K562 (cell line): Measurements from ENCODE around the gene HOXB13. TPM values are rescaled to one million over a fixed set of nuclear protein-coding genes. Genes with fewer than 3 reads are reported as not detected.

ENCODE experiments used
- MED1 ChIP-seq: sonication (generic); formaldehyde crosslinking; IDR thresholded peaks from 2 replicates; pipeline ENCODE4 v1.8.1; 2023; ENCODE audit warnings: missing genetic modification reagents, borderline replicate concordance
- RAD21 ChIP-seq, 2 experiments: fragments of 250-450 bp in 1 of 2; fragments of 450-650 bp in 1 of 2; sonication (Bioruptor Pico) in 1 of 2; formaldehyde crosslinking in 1 of 2; IDR thresholded peaks in 1 of 2; conservative IDR thresholded peaks in 1 of 2; 2 replicates each; pipeline versions ENCODE4 v1.4.0 to v1.8.0; 2020 to 2022; ENCODE audit warnings: mild to moderate bottlenecking in 2 of 2, moderate library complexity in 1 of 2
- SP1 ChIP-seq: sonication (generic); formaldehyde crosslinking; IDR thresholded peaks from 2 replicates; pipeline ENCODE4 v1.8.1; 2022; ENCODE audit warnings: mild to moderate bottlenecking, missing genetic modification reagents
- STAG1 ChIP-seq: sonication (generic); formaldehyde crosslinking; IDR thresholded peaks from 2 replicates; pipeline ENCODE4 v1.5.0; 2020; ENCODE audit warnings: missing genetic modification reagents, borderline replicate concordance
- TBP ChIP-seq: optimal IDR thresholded peaks from 2 replicates; pipeline ENCODE3; 2011; ENCODE audit warnings: low read depth, low read length, improper control_type of control experiment
- TRIM24 ChIP-seq, 2 experiments: fragments of 450-650 bp; IDR thresholded peaks; 2 replicates each; pipeline ENCODE4 v1.6.1; 2016
- WHSC1 ChIP-seq: IDR thresholded peaks from one replicate; pipeline ENCODE4 v1.6.1; 2012; ENCODE audit warnings: low read length, control low read depth, inconsistent platforms
- ZEB2 ChIP-seq: fragments of 450-650 bp; IDR thresholded peaks from 2 replicates; pipeline ENCODE4 v1.6.1; 2016
- ZKSCAN3 ChIP-seq: fragments of 250-450 bp; sonication (Bioruptor Pico); IDR thresholded peaks from 2 replicates; pipeline ENCODE4 v1.4.0; 2020
- polyA plus RNA-seq, 8 experiments: library from polyadenylated mRNA; depleted of rRNA in 4 of 8; stranded (reverse) in 5 of 8; unstranded in 3 of 8; fragments of >200 nt; fragmentation: Nextera tagmentation in 2 of 8; fragmentation: Illumina TruSeq in 1 of 8; extraction: Ambion mirVana in 2 of 8; extraction: Trizol in 1 of 8; gene quantifications; 2 replicates each; pipeline versions ENCODE4 v1.2.1 to v1.2.3, GENCODE V29; 2011 to 2014; ENCODE audit warnings: inconsistent platforms in 1 of 8, missing spikeins in 1 of 8
- total RNA-seq, 7 experiments: library from RNA; depleted of rRNA in 6 of 7; stranded (reverse); fragments of >200 nt in 6 of 7; fragmentation: Illumina TruSeq in 2 of 7; extraction: Trizol in 2 of 7; gene quantifications; 2 replicates each; pipeline versions ENCODE4 v1.2.1 to v1.2.3, GENCODE V29; 2011 to 2021; ENCODE audit warnings: low replicate concordance in 1 of 7
- TF ChIP-seq, protein P1 (sequence below), 3 experiments: IDR thresholded peaks in 2 of 3; conservative IDR thresholded peaks in 1 of 3; 2 replicates each; pipeline ENCODE4 v1.5.1; 2011 to 2012; ENCODE audit warnings: low read length in 3 of 3, mild to moderate bottlenecking in 3 of 3, control low read depth in 2 of 3, improper control_type of control experiment in 1 of 3, inconsistent platforms in 1 of 3, low read depth in 1 of 3, mixed read lengths in 1 of 3, moderate library complexity in 1 of 3; ENCODE audit not compliant: insufficient read depth in 2 of 3
- TF ChIP-seq, protein P2 (sequence below): fragments of 200-800 bp; sonication (Bioruptor generic); IDR thresholded peaks from 2 replicates; pipeline ENCODE4 v1.6.1; 2016; ENCODE audit warnings: missing genetic modification characterization, missing compliant biosample characterization
- TF ChIP-seq, protein P3 (sequence below): IDR thresholded peaks from 2 replicates; pipeline ENCODE4 v1.6.1; 2014; ENCODE audit warnings: antibody characterized with exemption
- TF ChIP-seq, protein P4 (sequence below): fragments of 450-650 bp; IDR thresholded peaks from 2 replicates; pipeline ENCODE4 v1.6.1; 2016; ENCODE audit warnings: antibody characterized with exemption
- TF ChIP-seq, protein P5 (sequence below): IDR thresholded peaks from 3 replicates; pipeline ENCODE4 v1.6.1; 2011; ENCODE audit warnings: borderline replicate concordance, mild to moderate bottlenecking; ENCODE audit not compliant: insufficient read length, insufficient read depth
- TF ChIP-seq, protein P6 (sequence below): sonication (generic); formaldehyde crosslinking; IDR thresholded peaks from 2 replicates; pipeline ENCODE4 v1.5.0; 2020; ENCODE audit warnings: missing genetic modification reagents

HOXB13 gene
- total and polyA plus RNA-seq, 9 of the 15 experiments (the other 6 are each of a cell fraction or from before 2014, with no cell fraction given): not detected

DNA sequence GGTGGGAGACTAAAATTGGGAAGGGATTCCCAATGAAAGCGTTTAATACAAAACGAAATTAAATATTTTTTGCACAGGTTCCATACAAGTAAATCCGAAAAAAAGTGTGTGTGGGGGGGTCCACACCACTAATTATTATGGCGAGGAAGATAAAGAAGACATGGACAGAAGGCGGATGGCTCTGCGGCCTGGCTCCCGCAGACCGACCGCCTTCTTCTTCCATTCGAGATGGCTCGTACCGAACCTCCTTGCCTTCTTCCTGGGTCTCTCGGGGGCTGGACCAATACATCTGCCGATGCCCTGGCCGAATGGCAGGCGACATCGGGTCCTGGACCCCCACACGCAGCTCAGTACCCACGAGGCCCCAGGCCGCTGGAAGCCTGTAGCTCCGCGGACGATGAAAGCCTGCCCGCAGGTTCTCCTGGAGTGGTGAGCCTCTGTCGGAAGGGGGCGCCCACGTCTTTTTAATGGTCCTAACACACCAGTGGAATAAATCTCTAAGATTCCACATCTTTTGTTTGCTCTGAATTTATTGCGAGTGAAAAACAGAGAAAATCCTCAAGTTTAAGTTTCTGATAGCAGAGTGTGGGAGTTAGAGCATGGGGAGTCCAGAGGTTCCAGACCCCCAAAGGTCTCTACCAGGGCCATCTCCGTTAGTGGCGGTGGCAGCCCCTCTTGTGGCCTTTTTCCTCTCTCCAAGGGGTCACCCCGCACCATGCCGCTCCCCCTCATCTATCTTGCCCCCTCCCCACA is 4.1 kb downstream of the HOXB13 start (continued):
- TF ChIP-seq, protein P1, sequence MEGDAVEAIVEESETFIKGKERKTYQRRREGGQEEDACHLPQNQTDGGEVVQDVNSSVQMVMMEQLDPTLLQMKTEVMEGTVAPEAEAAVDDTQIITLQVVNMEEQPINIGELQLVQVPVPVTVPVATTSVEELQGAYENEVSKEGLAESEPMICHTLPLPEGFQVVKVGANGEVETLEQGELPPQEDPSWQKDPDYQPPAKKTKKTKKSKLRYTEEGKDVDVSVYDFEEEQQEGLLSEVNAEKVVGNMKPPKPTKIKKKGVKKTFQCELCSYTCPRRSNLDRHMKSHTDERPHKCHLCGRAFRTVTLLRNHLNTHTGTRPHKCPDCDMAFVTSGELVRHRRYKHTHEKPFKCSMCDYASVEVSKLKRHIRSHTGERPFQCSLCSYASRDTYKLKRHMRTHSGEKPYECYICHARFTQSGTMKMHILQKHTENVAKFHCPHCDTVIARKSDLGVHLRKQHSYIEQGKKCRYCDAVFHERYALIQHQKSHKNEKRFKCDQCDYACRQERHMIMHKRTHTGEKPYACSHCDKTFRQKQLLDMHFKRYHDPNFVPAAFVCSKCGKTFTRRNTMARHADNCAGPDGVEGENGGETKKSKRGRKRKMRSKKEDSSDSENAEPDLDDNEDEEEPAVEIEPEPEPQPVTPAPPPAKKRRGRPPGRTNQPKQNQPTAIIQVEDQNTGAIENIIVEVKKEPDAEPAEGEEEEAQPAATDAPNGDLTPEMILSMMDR (IDR thresholded peaks at IDR 0.05 in 2 of 3, conservative IDR thresholded peaks at IDR 0.05 in 1 of 3; ENCODE audit: insufficient read depth in 2 of 3, low read depth in 1 of 3, low read length in 3 of 3): peak; percentile 79 to 84 (median 80)
- no peak for TF ChIP-seq TBP
- no peak for TF ChIP-seq ZEB2
- TF ChIP-seq, protein P2, sequence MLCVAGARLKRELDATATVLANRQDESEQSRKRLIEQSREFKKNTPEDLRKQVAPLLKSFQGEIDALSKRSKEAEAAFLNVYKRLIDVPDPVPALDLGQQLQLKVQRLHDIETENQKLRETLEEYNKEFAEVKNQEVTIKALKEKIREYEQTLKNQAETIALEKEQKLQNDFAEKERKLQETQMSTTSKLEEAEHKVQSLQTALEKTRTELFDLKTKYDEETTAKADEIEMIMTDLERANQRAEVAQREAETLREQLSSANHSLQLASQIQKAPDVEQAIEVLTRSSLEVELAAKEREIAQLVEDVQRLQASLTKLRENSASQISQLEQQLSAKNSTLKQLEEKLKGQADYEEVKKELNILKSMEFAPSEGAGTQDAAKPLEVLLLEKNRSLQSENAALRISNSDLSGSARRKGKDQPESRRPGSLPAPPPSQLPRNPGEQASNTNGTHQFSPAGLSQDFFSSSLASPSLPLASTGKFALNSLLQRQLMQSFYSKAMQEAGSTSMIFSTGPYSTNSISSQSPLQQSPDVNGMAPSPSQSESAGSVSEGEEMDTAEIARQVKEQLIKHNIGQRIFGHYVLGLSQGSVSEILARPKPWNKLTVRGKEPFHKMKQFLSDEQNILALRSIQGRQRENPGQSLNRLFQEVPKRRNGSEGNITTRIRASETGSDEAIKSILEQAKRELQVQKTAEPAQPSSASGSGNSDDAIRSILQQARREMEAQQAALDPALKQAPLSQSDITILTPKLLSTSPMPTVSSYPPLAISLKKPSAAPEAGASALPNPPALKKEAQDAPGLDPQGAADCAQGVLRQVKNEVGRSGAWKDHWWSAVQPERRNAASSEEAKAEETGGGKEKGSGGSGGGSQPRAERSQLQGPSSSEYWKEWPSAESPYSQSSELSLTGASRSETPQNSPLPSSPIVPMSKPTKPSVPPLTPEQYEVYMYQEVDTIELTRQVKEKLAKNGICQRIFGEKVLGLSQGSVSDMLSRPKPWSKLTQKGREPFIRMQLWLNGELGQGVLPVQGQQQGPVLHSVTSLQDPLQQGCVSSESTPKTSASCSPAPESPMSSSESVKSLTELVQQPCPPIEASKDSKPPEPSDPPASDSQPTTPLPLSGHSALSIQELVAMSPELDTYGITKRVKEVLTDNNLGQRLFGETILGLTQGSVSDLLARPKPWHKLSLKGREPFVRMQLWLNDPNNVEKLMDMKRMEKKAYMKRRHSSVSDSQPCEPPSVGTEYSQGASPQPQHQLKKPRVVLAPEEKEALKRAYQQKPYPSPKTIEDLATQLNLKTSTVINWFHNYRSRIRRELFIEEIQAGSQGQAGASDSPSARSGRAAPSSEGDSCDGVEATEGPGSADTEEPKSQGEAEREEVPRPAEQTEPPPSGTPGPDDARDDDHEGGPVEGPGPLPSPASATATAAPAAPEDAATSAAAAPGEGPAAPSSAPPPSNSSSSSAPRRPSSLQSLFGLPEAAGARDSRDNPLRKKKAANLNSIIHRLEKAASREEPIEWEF (CRISPR knock-in tag): no peak
- TF ChIP-seq, protein P3, sequence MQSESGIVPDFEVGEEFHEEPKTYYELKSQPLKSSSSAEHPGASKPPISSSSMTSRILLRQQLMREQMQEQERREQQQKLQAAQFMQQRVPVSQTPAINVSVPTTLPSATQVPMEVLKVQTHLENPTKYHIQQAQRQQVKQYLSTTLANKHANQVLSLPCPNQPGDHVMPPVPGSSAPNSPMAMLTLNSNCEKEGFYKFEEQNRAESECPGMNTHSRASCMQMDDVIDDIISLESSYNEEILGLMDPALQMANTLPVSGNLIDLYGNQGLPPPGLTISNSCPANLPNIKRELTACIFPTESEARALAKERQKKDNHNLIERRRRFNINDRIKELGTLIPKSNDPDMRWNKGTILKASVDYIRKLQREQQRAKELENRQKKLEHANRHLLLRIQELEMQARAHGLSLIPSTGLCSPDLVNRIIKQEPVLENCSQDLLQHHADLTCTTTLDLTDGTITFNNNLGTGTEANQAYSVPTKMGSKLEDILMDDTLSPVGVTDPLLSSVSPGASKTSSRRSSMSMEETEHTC: no peak
- TF ChIP-seq MED1: no peak
- TF ChIP-seq, protein P4, sequence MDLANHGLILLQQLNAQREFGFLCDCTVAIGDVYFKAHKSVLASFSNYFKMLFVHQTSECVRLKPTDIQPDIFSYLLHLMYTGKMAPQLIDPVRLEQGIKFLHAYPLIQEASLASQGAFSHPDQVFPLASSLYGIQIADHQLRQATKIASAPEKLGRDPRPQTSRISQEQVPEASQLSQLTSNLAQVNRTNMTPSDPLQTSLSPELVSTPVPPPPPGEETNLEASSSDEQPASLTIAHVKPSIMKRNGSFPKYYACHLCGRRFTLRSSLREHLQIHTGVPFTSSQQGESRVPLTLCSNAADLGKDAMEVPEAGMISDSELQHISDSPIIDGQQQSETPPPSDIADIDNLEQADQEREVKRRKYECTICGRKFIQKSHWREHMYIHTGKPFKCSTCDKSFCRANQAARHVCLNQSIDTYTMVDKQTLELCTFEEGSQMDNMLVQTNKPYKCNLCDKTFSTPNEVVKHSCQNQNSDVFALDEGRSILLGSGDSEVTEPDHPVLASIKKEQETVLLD: no peak
- TF ChIP-seq, protein P5, sequence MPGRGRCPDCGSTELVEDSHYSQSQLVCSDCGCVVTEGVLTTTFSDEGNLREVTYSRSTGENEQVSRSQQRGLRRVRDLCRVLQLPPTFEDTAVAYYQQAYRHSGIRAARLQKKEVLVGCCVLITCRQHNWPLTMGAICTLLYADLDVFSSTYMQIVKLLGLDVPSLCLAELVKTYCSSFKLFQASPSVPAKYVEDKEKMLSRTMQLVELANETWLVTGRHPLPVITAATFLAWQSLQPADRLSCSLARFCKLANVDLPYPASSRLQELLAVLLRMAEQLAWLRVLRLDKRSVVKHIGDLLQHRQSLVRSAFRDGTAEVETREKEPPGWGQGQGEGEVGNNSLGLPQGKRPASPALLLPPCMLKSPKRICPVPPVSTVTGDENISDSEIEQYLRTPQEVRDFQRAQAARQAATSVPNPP: no peak
- TF ChIP-seq, protein P6, sequence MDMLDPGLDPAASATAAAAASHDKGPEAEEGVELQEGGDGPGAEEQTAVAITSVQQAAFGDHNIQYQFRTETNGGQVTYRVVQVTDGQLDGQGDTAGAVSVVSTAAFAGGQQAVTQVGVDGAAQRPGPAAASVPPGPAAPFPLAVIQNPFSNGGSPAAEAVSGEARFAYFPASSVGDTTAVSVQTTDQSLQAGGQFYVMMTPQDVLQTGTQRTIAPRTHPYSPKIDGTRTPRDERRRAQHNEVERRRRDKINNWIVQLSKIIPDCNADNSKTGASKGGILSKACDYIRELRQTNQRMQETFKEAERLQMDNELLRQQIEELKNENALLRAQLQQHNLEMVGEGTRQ (CRISPR knock-in tag): no peak
- peak; percentile 46 to 73 for TF ChIP-seq RAD21 (CRISPR knock-in tag; conservative IDR thresholded peaks at IDR 0.05 in 1 of 2, IDR thresholded peaks at IDR 0.05 in 1 of 2)
- TF ChIP-seq ZKSCAN3 (CRISPR knock-in tag): no peak
- TF ChIP-seq TRIM24 (IDR thresholded peaks at IDR 0.05): no peak
- TF ChIP-seq STAG1: peak; percentile 38; the same call in 1 of the 2 replicates
- no peak for TF ChIP-seq SP1 (CRISPR knock-in tag)
- TF ChIP-seq WHSC1: no peak
